ENCODE results near the gene ACMSD. TPM values are rescaled to one million over a fixed set of nuclear protein-coding genes. Genes with fewer than 3 reads are reported as not detected.

ACMSD gene
- total RNA-seq, 3 donors from 2014 or later: not detected

DNA sequence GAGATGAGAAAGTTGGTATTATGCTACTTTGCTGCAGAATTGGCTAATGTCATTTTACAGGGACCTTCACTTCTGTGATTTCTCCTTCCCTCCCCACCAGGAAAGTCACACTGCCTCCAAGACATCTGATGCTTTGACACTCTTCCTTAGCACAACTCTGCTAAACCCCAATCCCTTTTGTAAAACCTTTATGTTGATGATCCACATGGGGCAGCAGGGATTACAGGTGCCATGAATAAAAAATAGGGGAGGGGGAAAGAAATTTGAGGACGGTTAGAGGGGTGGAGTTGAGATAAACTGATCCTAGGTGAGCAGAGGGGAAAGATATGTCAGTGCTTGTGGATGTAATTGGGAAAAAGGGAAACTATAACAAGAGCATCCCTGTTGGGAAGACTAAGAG, 106.6 kb downstream of the ACMSD start:
- H3K4me1 ChIP-seq (ENCODE audit: low read depth): peaks cover 8% of the 10 kb centered on the region
- TF ChIP-seq, protein P1, sequence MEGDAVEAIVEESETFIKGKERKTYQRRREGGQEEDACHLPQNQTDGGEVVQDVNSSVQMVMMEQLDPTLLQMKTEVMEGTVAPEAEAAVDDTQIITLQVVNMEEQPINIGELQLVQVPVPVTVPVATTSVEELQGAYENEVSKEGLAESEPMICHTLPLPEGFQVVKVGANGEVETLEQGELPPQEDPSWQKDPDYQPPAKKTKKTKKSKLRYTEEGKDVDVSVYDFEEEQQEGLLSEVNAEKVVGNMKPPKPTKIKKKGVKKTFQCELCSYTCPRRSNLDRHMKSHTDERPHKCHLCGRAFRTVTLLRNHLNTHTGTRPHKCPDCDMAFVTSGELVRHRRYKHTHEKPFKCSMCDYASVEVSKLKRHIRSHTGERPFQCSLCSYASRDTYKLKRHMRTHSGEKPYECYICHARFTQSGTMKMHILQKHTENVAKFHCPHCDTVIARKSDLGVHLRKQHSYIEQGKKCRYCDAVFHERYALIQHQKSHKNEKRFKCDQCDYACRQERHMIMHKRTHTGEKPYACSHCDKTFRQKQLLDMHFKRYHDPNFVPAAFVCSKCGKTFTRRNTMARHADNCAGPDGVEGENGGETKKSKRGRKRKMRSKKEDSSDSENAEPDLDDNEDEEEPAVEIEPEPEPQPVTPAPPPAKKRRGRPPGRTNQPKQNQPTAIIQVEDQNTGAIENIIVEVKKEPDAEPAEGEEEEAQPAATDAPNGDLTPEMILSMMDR (IDR thresholded peaks at IDR 0.05): no peak
- no peak overlapping the region for H3K4me3 ChIP-seq
- ATAC-seq (no peak), DNase-seq (no peak)
- no peaks in the 10 kb centered on the region for H3K9me3 ChIP-seq
- no peaks in the 10 kb centered on the region for H3K36me3 ChIP-seq (ENCODE audit: low read depth)
- intact Hi-C loops (cut with DNase I, micrococcal nuclease): no loop called here

DNA sequence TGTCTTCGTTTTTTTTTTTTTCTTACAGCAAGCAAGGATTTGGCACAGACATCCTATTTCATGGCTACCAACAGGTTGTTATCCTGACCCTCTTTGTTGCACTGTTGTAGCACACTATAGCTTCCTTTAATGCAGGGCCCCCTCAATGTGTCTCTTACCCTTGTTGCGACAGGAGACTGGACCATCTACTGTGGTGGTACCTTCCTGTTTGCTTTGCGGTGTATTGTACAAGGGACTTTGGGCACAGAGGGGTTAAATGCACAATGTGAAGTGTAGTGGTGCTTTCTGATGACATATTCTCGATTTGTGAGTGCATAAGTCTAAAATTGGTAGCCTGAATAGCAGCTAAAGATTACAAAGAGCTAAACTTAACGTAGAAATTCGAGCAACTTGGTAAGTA, 107.7 kb downstream of the ACMSD start:
- Histone ChIP-seq H3K4me3 (no peak overlapping the region), H3K9me3 (no peaks in the 10 kb centered on the region), H3K36me3 (ENCODE audit: low read depth) (no peaks in the 10 kb centered on the region), H3K4me1 (ENCODE audit: low read depth) (peaks cover 8% of the 10 kb centered on the region)
- ATAC-seq (no peak), DNase-seq (no peak)
- TF ChIP-seq, protein P1 (IDR thresholded peaks at IDR 0.05): no peak
- intact Hi-C loops (cut with DNase I, micrococcal nuclease): no loop called here

DNA sequence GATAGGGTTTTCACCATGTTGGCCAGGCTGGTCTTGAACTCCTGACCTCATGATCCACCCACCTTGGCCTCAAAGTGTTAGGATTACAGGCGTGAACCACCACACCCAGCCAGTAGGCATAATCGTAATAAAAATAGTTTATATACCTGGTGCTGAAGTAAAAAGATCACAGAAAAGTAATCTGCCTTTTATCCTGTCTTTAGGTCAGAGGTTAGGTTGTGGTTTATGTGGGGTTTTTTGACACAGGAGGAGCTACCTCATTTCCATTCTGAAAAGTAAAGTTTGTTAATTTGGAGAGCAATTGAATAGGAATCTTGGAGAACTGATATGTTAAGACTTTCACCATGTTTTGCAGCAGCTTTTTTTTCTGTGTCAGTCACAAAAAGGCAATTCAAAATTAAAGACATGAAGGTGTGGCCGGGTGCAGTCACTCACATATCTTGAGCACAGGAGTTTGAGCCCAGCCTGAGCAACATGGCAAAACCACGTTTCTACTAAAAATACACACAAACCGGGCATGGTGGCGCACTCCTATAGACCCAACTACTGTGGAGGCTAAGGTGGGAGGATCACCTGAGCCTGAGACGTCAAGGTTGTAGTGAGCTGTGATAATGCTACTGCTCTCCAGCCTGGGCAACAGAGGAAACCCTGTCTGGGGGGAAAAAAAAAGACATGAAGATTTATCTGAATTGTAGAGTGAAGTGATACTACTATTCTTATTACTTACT, 111.7 kb downstream of the ACMSD start:
- Histone ChIP-seq H3K4me3 (no peak overlapping the region), H3K36me3 (ENCODE audit: low read depth) (no peaks in the 10 kb centered on the region), H3K4me1 (ENCODE audit: low read depth) (peaks cover 8% of the 10 kb centered on the region), H3K9me3 (no peaks in the 10 kb centered on the region)
- ATAC-seq (peak; percentile 85), DNase-seq (peak in 1 of 3 donors; percentile 49)
- intact Hi-C loops (cut with DNase I, micrococcal nuclease): no loop called here
- TF ChIP-seq, protein P1 (IDR thresholded peaks at IDR 0.05): no peak

DNA sequence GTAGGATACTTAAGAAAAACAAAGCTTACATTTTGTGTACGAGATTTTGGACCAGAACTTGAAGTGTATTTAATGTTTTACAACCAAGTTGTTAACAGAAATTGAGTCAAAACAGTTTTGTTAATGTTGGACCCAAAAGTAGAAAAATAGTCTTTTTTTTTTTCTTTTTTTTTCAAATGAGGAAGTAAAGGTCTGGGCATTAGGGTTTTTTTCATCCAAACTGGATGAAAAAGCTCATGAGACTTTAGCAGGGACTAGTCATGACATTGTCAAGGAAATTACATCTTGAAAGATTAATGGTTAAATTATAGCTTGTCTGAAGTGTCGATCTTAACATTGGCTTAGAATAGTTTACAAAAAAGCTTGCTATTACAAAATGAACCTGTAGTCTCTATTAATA, 112.5 kb downstream of the ACMSD start:
- no peak overlapping the region for H3K4me3 ChIP-seq
- peaks cover 8% of the 10 kb centered on the region for H3K4me1 ChIP-seq (ENCODE audit: low read depth)
- H3K36me3 ChIP-seq (ENCODE audit: low read depth): no peaks in the 10 kb centered on the region
- TF ChIP-seq, protein P1 (IDR thresholded peaks at IDR 0.05): no peak
- ATAC-seq (no peak), DNase-seq (no peak)
- H3K9me3 ChIP-seq: no peaks in the 10 kb centered on the region
- intact Hi-C loops (cut with DNase I, micrococcal nuclease): no loop called here

Small RNA genes within 50 kb of the gene (microRNA-seq; reads per million reads assigned to microRNA genes)
- gene MIR5590: not detected

Other genes starting within 250 kb of the ACMSD start
- gene TMEM163, start 119.6 kb upstream of the ACMSD start, total RNA-seq: 1 to 10 TPM in 1 of 3 donors, under 1 TPM in 2; 0.41 to 1.5 (median 0.60) TPM
- 10 to 100 TPM; 37.9 to 51.7 (median 46.7) TPM for gene CCNT2, start 80.2 kb downstream of the ACMSD start, total RNA-seq
- not detected for gene MAP3K19, start 208.8 kb downstream of the ACMSD start, total RNA-seq
- 10 to 100 TPM; 37.5 to 60.1 (median 43.0) TPM for gene RAB3GAP1, start 213.7 kb downstream of the ACMSD start, total RNA-seq